B cell (primary cell): Measurements from ENCODE around the gene CYP4A11. TPM values are rescaled to one million over a fixed set of nuclear protein-coding genes. Genes with fewer than 3 reads are reported as not detected.
"Not testable (repeated sequence)": the region's sequence is repeated elsewhere in the genome, so short reads cannot be mapped to it uniquely, and the experiment has no call there.

Source experiments
- ATAC-seq: fragments of 200-7000 bp; cut with Tn5 transposase; one replicate; pipeline ENCODE4 v1.10.0; 2021; ENCODE audit warnings: low read depth, mild to moderate bottlenecking, moderate number of reproducible peaks, moderate library complexity
- CTCF ChIA-PET: fragments of 350-600 bp; sonication (Branson Sonifier 250); formaldehyde crosslinking; loops from one replicate; lab custom pipeline; 2021; ENCODE audit warnings: antibody characterized with exemption, inconsistent platforms; lab: Charles Lee
- POLR2A ChIA-PET: fragments of 350-600 bp; sonication (Branson Sonifier 250); formaldehyde crosslinking; loops from one replicate; lab custom pipeline; 2021; ENCODE audit warnings: antibody characterized with exemption; lab: Charles Lee
- DNase-seq: peaks from one replicate; pipeline ENCODE4 v3.0.0; 2013
- H2AFZ ChIP-seq: 2 replicates; pipeline ENCODE4 v1.6.1; 2012; ENCODE audit warnings: mild to moderate bottlenecking, low read depth, low read length; ENCODE audit not compliant: insufficient read depth, poor library complexity, severe bottlenecking
- H3K27ac ChIP-seq, 2 donors: 1 replicate in 1 of 2; 2 replicates in 1 of 2; pipeline ENCODE4 v1.5.1; 2012 to 2013; ENCODE audit warnings: low read length in 2 of 2, mild to moderate bottlenecking in 2 of 2, moderate library complexity in 1 of 2
- H3K27me3 ChIP-seq, 4 experiments: fragments of 200-600 bp in 1 of 4; sonication (generic) in 1 of 4; replicated peaks in 1 of 4; 1 replicate in 2 of 4; 2 replicates in 2 of 4; pipeline versions ENCODE4 v1.6.1 to v1.7.0; 2013 to 2016; ENCODE audit warnings: low read length in 3 of 4, mild to moderate bottlenecking in 2 of 4, mixed read lengths in 1 of 4, moderate library complexity in 1 of 4; ENCODE audit not compliant: insufficient read depth in 4 of 4, control insufficient read depth in 3 of 4; ENCODE audit errors: control extremely low read depth in 1 of 4
- H3K36me3 ChIP-seq, 2 experiments: replicated peaks in 1 of 2; 1 replicate in 1 of 2; 2 replicates in 1 of 2; pipeline versions ENCODE4 v1.6.1 to v1.7.1; 2013; ENCODE audit warnings: low read length in 1 of 2; ENCODE audit not compliant: insufficient read depth in 2 of 2, control insufficient read depth in 1 of 2; ENCODE audit errors: control extremely low read depth in 1 of 2, extremely low read depth in 1 of 2
- H3K4me1 ChIP-seq, 2 donors: fragments of 200-600 bp in 1 of 2; sonication (generic) in 1 of 2; 1 replicate in 1 of 2; 2 replicates in 1 of 2; pipeline versions ENCODE4 v1.5.1 to v1.6.1; 2013 to 2017; ENCODE audit warnings: low read length in 2 of 2; ENCODE audit not compliant: control insufficient read depth in 2 of 2, insufficient read depth in 2 of 2
- H3K4me2 ChIP-seq: replicated peaks from 2 replicates; pipeline ENCODE3; 2012; ENCODE audit warnings: mild to moderate bottlenecking, low read depth, low read length; ENCODE audit not compliant: poor library complexity, severe bottlenecking
- H3K4me3 ChIP-seq, 5 experiments: fragments of 200-600 bp in 1 of 5; sonication (generic) in 1 of 5; 1 replicate in 3 of 5; 2 replicates in 2 of 5; pipeline versions ENCODE4 v1.5.1 to v1.7.0; 2011 to 2016; ENCODE audit warnings: low read length in 4 of 5, mild to moderate bottlenecking in 4 of 5, low read depth in 2 of 5, control low read depth in 1 of 5, moderate library complexity in 1 of 5; ENCODE audit not compliant: insufficient read depth in 1 of 5; ENCODE audit errors: control extremely low read depth in 1 of 5, extremely low read depth in 1 of 5
- H3K79me2 ChIP-seq: fragments of 200-600 bp; sonication (generic); one replicate; pipeline ENCODE4 v1.6.0; 2016; ENCODE audit warnings: low read length; ENCODE audit not compliant: control insufficient read depth, insufficient read depth
- H3K9ac ChIP-seq: fragments of 200-600 bp; sonication (generic); 2 replicates; pipeline ENCODE4 v1.6.1; 2017; ENCODE audit warnings: mild to moderate bottlenecking, low read length, moderate library complexity
- H3K9me3 ChIP-seq, 3 donors: one replicate each; pipeline versions ENCODE4 v1.6.1 to v1.7.1; 2013; ENCODE audit warnings: low read length in 2 of 3; ENCODE audit not compliant: control insufficient read depth in 2 of 3, insufficient read depth in 1 of 3; ENCODE audit errors: control extremely low read depth in 1 of 3
- H4K20me1 ChIP-seq: 2 replicates; pipeline ENCODE4 v1.6.0; 2012; ENCODE audit warnings: mild to moderate bottlenecking, low read length; ENCODE audit not compliant: insufficient read depth, control insufficient read depth, poor library complexity, severe bottlenecking
- H3K27ac Mint-ChIP-seq: one replicate; pipeline ENCODE4 v1.8.0; 2021; ENCODE audit warnings: mixed read lengths
- H3K27me3 Mint-ChIP-seq: one replicate; pipeline ENCODE4 v1.8.0; 2021; ENCODE audit warnings: mixed read lengths
- H3K4me1 Mint-ChIP-seq: one replicate; pipeline ENCODE4 v1.8.0; 2021; ENCODE audit warnings: mixed read lengths
- H3K4me3 Mint-ChIP-seq: one replicate; pipeline ENCODE4 v1.8.0; 2021; ENCODE audit warnings: mixed read lengths
- H3K9me3 Mint-ChIP-seq: one replicate; pipeline ENCODE4 v1.8.0; 2022; ENCODE audit warnings: mixed read lengths; ENCODE audit not compliant: insufficient read depth
- EZH2 ChIP-seq: IDR thresholded peaks from 2 replicates; pipeline ENCODE4 v1.6.1; 2012; ENCODE audit warnings: borderline replicate concordance, low read depth, mild to moderate bottlenecking, moderate library complexity, low read length; ENCODE audit not compliant: insufficient read depth, poor library complexity, severe bottlenecking
- WGBS: methylation state at CpG from one replicate; pipeline ENCODE4 v1.1.5; 2013; ENCODE audit warnings: missing lambda C conversion rate; ENCODE audit not compliant: insufficient coverage; 5-methylcytosine and 5-hydroxymethylcytosine counted together
- intact Hi-C: fragments of 100-400 bp; cut with micrococcal nuclease; formaldehyde crosslinking; loops from one replicate; pipeline ENCODE4 v1.10.0; 2022
- polyA plus RNA-seq: library from polyadenylated mRNA; depleted of rRNA; stranded (reverse); fragments of >200 nt; gene quantifications from 2 replicates; pipeline ENCODE4 v1.2.3, GENCODE V29; 2012
- total RNA-seq, 2 donors: library from RNA; stranded (reverse); fragments of 120-200 nt in 1 of 2; gene quantifications; 1 replicate in 1 of 2; 2 replicates in 1 of 2; pipeline versions ENCODE4 v1.2.3 to v1.2.4, GENCODE V29; 2013 to 2022
- TF ChIP-seq, protein P1 (sequence below): fragments of 200-600 bp; IDR thresholded peaks from one replicate; pipeline ENCODE4 v1.8.0; 2022; ENCODE audit warnings: antibody characterized with exemption, mild to moderate bottlenecking

The CYP4A11 gene
- total and polyA plus RNA-seq, 2 donors (not counting 1 experiment from before 2014, with no cell fraction given): not detected

DNA sequence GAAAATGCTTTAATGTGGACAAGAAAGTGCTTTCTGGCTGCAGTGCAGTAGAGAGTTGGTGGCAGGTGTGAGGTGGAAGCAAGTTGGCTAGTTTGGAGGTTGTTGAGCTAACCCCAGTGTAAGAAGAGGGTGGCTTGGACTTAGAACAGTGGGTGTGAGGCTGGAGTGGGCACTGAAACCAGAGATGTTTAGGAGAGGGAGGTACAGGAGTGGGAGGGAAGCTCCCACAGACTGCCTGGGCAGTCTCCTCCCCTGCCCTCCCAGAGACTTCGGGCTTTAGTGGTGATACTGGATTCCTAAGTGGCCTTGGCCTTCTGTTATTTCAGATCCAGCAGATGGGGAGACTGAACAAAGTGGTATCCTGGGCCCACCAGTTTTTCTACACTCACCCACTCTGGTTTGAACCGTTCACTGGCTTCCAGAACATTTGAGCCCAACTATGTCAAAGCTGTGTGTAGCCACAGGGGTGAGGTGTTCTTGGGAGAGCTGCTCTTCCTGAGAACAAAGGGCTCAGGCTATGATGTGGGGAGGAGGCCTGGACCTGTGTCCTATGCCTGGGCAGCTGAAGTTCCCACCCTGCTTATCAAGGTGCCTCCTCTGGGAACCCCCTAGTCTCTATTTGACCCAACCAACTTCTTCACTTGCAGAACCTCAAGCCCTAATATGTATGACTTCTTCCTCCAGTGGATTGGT lies 19.9 kb upstream of the CYP4A11 start:
- DNase-seq: no peak

DNA sequence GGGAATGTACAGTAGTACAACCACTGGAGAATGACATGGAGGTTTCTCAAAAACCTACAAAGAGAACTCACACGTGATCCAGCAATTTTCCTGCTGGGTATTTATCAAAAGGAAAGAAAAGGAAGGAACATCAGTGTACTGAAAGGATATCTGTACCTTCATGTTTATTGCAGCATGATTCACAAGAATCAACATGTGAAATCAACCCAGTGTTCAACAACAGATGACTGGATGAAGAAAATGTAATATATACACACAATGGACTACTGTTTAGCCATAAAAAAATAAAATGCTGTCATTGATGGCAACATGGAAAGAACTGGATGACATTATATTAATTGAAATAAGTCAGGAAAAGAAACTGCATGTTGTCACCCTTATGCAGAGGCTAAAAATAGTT lies 19.0 kb upstream of the CYP4A11 start:
- no peaks in the 10 kb centered on the region for H3K79me2 ChIP-seq
- H3K27me3 ChIP-seq: no peaks in the 10 kb centered on the region
- no peak overlapping the region for H2AFZ ChIP-seq
- H3K4me1 ChIP-seq: no peaks in the 10 kb centered on the region
- H3K27ac Mint-ChIP-seq: no peak overlapping the region
- peaks cover 15% of the 10 kb centered on the region for H3K27me3 Mint-ChIP-seq
- H3K4me1 Mint-ChIP-seq: no peaks in the 10 kb centered on the region
- POLR2A ChIA-PET: no interaction called here
- intact Hi-C loops: no loop called here
- no peak overlapping the region for H3K4me3 ChIP-seq
- H3K9me3 ChIP-seq: peaks cover 0 to 3% (median 0%) of the 10 kb centered on the region in 3 donors
- CTCF ChIA-PET: no interaction called here
- H3K4me3 Mint-ChIP-seq: no peak overlapping the region
- H3K27ac ChIP-seq: no peak overlapping the region
- WGBS: no CpG with 5 or more reads among the region's 1 CpG
- H3K9me3 Mint-ChIP-seq: peaks cover 2% of the 10 kb centered on the region
- H3K9ac ChIP-seq: no peak overlapping the region
- H4K20me1 ChIP-seq: no peaks in the 10 kb centered on the region
- no peaks in the 10 kb centered on the region for H3K36me3 ChIP-seq
- TF ChIP-seq, protein P1, sequence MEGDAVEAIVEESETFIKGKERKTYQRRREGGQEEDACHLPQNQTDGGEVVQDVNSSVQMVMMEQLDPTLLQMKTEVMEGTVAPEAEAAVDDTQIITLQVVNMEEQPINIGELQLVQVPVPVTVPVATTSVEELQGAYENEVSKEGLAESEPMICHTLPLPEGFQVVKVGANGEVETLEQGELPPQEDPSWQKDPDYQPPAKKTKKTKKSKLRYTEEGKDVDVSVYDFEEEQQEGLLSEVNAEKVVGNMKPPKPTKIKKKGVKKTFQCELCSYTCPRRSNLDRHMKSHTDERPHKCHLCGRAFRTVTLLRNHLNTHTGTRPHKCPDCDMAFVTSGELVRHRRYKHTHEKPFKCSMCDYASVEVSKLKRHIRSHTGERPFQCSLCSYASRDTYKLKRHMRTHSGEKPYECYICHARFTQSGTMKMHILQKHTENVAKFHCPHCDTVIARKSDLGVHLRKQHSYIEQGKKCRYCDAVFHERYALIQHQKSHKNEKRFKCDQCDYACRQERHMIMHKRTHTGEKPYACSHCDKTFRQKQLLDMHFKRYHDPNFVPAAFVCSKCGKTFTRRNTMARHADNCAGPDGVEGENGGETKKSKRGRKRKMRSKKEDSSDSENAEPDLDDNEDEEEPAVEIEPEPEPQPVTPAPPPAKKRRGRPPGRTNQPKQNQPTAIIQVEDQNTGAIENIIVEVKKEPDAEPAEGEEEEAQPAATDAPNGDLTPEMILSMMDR: no peak
- TF ChIP-seq EZH2: no peak
- no peak for ATAC-seq
- no peak overlapping the region for H3K4me2 ChIP-seq
- DNase-seq: no peak

More for the DNA sequence above, 19.9 kb upstream of the CYP4A11 start:
- Histone ChIP-seq H3K36me3 (no peaks in the 10 kb centered on the region), H3K79me2 (no peaks in the 10 kb centered on the region), H3K27me3 (no peaks in the 10 kb centered on the region), H3K4me2 (no peak overlapping the region), H2AFZ (no peak overlapping the region), H3K27ac (no peak overlapping the region), H3K4me3 (no peak overlapping the region), H4K20me1 (no peaks in the 10 kb centered on the region), H3K4me1 (no peaks in the 10 kb centered on the region), H3K9me3 (peaks cover 0 to 8% (median 0%) of the 10 kb centered on the region in 3 donors), H3K9ac (no peak overlapping the region)
- intact Hi-C loops: no loop called here
- Mint-ChIP-seq H3K27me3 (peaks cover 15% of the 10 kb centered on the region), H3K4me1 (no peaks in the 10 kb centered on the region), H3K27ac (no peak overlapping the region), H3K4me3 (no peak overlapping the region), H3K9me3 (peaks cover 2% of the 10 kb centered on the region)
- ChIA-PET POLR2A (no interaction called here), CTCF (no interaction called here)
- no peak for ATAC-seq
- TF ChIP-seq, protein P1: no peak
- no peak for TF ChIP-seq EZH2
- WGBS: no CpG with 5 or more reads among the region's 2 CpGs

DNA sequence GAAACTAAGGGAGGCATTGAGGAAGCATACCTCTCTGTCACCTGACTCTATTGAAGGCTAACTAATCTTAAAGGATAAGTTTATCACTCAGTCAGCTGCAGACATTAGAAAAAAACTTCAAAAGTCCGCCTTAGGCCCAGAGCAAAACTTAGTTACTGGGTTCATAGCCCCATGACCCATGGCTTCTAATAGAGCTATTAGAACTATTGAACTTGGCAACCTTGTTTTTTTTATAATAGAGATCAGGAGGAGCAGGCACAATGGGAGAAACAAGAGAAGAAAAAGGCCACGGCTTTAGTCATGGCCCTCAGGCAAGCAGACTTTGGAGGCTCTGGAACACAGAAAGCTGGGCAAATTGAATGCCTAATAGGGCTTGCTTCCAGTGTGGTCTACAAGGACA lies 13.8 kb upstream of the CYP4A11 start:
- H3K4me2 ChIP-seq, H3K27ac Mint-ChIP-seq, ATAC-seq, H2AFZ ChIP-seq, H3K4me3 ChIP-seq, CTCF ChIA-PET, H4K20me1 ChIP-seq, intact Hi-C loops, H3K27ac ChIP-seq, H3K9me3 Mint-ChIP-seq, H3K4me1 Mint-ChIP-seq, H3K4me1 ChIP-seq, H3K4me3 Mint-ChIP-seq, H3K79me2 ChIP-seq, POLR2A ChIA-PET, H3K36me3 ChIP-seq, H3K27me3 ChIP-seq, DNase-seq, H3K9me3 ChIP-seq, H3K9ac ChIP-seq: not testable (repeated sequence)
- WGBS: 90% methylated on average over 1 of the region's 2 CpGs
- H3K27me3 Mint-ChIP-seq: peaks cover 34% of the 10 kb centered on the region
